ENCODE data around the gene CCDC17.

- TF ChIP-seq CTCF (IDR thresholded peaks at IDR 0.05), result no peak
- peak; percentile 70 to 87 for TF ChIP-seq POLR2A (IDR thresholded peaks at IDR 0.05)
- TF ChIP-seq POLR2AphosphoS5 (IDR thresholded peaks at IDR 0.05), result peak; percentile 93
- no peak for TF ChIP-seq EP300 (IDR thresholded peaks at IDR 0.05)
These were observed 40.0 kb downstream of the CCDC17 start, which contains the start of gene NASP for GRCh38 chr1:45583666-45584350.

All from gastroesophageal sphincter (tissue), 3 donors.